Anterior cingulate cortex (tissue), 58 donors: ENCODE data around the gene SLC22A17.
"Not testable (repeated sequence)": the region's sequence is repeated elsewhere in the genome, so short reads cannot be mapped to it uniquely, and the experiment has no call there.

Experiments
- DNase-seq, 58 donors: peaks; one replicate each; lab custom pipeline; 2025; lab: John Stamatoyannopoulos, UW

The SLC22A17 gene

DNA sequence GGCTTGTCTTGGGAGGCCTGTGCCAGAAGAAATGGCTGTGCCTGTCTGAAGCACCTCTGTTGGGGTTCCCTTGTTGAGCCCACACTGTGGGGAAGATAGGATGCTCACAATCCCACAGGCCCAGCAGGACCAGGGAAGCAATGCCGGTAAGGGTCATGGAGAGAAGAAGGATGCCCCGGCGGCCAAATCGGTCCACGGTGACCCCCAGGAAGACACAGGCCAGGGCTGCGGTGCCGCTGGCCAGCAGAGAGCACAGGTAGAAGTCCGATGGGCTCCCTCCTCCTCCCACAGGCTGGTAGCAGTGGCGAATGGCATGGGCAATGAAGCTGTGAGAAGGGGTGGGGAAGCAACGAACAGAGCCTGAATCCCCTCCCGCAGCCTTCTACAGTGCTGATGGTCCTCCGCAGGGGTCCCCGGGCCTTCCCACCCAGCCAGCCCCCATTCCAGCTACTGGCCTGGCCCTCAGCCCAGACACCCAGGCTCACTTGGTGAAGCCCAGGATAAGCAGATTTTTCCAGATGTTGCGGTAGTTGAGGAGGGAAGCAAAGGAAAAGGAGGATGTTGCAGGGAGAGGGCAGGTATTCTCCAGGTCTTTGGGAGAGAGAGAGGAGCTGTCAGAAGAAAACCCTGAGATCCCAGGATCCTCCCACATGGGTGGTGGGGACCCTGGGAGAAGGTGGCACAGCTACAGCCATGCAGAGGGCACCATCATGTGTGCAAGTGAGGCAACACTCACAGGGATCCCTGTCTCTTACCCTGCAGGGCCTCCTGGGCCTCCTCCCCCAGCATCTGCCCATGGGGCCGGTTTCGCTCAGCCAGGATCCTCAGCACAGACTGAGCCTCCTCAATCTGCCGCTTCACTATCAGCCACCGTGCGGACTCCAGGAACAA, 5.0 kb downstream of the SLC22A17 start:
- no peak for DNase-seq

DNA sequence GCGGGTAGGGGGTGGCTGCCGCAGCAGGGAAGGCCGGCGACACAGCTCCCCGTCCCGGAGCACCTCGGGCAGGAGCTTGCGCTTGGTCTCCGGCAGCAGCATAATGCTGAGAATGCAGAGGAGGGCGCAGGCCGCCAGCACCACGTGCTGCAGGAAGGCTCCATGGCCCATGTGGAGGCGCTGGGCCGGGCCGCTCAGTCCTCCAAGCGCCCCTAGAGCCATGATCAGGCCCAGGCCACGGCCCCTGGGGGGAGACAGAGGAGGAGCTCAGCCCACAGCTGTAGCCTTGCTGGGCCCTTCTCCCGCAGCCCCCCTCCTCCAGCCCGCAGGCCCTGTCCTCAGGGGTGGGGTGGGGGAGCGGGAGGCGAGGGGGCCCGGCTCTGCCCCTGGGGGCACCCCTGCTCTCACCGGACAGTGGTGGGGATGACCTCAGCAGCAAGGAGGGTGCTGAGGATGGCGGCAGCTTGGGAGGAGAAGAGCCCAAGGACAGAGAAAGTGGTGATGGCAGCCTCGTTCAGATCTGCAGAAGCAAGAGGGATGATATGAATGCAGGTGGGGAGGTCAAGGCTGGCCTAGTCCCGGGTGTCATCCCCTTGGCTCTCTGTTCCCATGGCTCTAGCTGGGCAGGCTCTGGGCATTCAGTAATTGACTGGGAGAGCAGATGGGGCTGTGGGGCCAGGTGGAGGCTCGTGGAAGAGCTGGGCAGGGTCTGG, 5.8 kb downstream of the SLC22A17 start:
- no peak for DNase-seq

DNA sequence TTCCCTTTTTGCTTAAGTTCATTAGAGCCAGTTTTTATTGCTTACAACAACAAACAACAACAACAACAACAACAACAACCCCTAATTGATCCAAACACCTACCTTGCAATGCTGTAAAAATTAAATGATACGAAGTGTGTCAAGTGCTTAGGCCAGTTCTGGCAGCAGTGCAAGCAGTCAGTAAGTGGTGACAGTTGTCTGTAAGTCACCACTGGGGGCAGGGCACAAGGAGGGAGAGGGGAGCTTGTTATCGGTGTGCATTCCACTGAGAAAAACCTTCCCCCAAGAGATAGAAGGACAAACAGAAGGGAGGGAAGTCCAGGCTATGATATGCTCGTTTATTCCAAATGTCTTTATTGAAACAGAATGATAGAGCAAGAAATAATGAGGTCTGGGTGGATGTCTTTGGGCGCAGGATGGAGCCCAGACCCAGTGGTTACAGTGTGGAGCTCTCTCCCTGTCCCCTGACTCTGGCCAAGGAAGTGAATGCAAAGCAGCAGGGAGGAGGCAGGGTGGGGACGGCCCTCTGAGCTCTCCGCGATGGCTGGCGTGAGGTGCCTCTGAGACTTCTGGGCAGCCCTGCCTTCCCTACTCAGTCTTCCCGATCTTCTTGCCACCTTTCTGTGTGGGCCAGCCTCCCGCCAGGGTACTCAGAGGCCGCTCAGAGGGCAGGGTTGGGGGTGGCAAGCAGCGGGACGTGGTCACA, 6.5 kb downstream of the SLC22A17 start:
- DNase-seq, result no peak

DNA sequence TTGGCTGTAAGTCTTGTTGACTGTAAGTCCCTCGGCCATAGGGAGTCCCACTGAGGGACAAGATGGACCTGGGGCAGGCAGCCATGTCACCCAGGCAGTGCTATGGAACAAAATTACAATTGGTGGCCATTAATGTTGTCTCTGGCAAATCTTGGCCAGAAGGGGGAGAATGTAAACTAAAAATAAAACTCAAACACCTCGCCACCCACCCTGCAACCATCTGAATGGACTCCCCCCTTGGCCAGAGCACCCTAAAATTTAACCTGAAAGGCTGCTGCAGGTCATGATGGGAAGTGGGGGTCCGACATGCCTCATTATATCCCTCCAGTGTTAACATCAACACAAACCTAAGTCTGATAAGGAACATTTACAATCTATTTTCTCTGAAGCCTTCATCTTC, 8.2 kb downstream of the SLC22A17 start:
- no peak for DNase-seq

DNA sequence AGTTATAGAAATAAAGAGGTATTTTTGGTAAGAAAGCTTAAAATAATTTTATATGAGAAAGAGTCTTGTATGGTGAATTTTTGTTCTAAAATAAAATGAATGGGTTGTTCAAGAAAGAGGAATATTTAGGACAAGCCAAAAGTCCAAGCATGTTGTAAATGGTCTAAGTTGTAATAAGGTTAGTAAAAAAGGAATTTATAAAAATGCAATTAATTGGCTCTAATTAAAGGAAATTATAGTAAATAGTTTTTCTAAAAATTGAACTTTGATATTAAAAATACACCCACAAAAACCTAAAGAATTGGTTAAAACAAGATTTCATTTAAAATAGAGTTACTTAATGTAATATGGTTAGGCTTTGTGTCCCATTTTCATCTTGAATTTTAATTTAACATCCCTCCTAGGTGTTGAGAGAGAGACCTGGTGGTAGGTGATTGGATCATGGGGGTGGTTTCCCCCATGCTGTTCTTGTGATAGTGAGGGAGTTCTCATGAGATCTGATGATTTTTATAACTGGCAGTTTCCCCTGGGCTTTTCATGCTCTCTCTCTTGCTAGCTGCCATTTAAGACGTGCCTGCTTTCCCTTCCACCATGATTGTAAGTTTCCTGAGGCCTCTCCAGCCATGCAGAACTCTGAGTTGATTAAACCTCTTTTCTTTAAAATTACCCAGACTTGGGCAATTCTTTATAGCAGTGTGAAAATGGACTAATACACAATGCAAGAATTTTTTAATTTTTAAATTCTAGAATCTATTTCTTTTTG, 13.0 kb downstream of the SLC22A17 start:
- DNase-seq, result no peak

DNA sequence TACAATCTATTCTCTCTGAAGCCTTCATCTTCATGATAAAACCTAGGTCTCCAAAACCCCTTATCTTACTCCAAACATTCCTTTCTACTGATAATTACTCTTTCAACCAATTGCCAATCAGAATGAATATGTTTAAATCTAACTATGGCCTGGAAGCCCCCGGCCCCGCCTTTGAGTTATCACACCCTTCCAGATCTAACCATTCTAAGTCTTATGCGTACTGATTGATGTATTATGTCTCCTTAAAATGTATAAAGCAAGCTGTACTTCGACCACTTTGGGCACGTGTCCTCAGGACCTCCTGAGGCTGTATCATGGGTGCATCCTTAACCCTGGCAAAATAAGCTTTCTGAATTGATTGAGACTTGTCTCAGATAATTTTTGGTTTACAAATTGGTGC, 17.1 kb downstream of the SLC22A17 start:
- DNase-seq, result no peak

DNA sequence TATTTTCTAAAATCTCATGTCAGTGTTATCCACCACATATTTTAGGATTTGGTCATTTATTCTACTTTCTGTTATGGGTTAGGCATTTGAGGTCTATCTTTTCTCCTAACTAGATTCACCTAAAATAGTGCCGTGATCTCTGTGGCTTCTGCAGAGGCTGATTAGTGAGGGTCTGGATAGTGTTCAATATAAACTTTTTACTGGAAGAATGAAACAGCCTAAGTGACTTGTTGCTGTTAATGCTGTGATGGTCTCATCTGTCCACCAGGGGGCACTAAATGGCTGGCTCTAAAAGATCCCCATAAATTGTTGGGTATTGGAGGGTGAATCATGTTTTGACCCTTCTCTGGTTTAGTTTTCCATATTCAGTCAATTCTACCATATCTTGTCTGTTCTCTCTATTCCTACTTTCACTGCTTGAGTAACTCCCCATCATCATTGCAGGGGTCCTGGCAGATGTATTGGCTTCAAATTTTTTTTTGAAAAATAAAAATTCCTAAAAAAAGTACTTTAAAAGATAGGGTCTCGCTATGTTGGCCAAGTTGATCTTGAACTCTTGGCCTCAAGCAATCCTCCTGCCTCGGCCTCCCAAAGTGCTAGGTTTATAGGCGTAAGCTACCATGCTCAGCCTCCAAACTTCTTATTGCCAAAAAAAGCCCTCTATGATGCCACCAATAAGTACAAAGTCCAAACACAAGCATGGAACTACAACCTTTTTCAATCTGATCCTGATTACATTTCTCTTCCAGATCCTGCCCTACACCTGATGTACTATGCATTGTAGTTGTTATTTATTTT, 24.5 kb downstream of the SLC22A17 start:
- peak in 47 of 58 donors; percentile 12 to 82 (median 46) for DNase-seq

DNA sequence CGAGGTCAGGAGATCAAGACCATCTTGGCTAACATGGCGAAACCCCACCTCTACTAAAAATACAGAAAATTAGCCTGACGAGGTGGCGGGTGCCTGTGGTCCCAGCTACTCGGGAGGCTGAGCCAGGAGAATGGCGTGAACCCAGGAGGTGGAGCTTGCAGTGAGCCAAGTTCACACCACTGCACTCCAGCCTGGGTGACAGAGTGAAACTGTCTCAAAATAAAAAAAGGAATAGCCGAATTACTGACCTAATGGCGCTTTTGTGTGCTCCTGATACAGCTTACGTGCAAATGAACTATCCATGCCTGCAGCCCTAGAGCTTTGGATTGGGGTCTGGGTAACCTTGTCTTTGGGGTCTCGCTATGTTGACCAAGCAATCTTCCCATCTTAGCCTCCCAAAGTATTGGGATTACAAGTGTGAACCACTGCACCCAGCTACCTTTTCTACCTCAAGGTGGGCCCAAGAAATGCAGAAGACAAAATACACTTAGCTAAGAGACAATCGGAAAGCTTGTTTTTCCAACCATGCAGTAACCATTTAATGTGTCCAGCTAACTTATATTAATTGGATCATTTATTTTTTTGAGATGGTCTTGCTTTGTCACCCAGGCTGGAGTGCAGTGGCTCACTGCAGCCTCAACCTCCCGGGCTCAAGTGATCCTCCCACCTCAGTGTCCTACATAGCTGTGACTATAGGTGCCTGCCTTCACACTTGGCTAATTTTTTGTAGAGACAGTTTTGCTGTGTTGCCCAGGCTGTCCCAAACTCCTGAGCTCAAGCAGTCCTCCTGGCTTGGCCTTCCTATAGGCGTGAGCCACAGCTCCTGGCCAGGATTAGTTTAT, 26.0 kb downstream of the SLC22A17 start:
- no peak for DNase-seq

DNA sequence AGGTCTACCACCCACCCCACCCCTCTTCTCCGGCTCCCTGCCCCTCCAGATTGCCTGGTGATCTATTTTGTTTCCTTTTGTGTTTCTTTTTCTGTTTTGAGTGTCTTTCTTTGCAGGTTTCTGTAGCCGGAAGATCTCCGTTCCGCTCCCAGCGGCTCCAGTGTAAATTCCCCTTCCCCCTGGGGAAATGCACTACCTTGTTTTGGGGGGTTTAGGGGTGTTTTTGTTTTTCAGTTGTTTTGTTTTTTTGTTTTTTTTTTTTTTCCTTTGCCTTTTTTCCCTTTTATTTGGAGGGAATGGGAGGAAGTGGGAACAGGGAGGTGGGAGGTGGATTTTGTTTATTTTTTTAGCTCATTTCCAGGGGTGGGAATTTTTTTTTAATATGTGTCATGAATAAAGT, 26.9 kb downstream of the SLC22A17 start:
- DNase-seq, result not testable (repeated sequence)

DNA sequence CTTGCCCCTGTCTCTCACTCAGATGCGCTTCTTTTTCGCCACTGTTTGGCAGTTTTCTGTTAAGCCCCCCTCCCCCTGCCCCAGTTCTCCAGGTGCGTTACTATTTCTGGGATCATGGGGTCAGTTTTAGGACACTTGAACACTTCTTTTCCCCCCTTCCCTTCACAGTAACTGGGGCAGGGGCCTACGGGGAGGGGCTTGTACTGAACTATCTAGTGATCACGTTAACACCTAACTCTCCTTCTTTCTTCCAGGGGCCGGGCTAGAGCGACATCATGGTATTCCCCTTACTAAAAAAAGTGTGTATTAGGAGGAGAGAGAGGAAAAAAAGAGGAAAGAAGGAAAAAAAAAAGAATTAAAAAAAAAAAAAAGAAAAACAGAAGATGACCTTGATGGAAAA, 27.7 kb downstream of the SLC22A17 start:
- DNase-seq, result no peak

DNA sequence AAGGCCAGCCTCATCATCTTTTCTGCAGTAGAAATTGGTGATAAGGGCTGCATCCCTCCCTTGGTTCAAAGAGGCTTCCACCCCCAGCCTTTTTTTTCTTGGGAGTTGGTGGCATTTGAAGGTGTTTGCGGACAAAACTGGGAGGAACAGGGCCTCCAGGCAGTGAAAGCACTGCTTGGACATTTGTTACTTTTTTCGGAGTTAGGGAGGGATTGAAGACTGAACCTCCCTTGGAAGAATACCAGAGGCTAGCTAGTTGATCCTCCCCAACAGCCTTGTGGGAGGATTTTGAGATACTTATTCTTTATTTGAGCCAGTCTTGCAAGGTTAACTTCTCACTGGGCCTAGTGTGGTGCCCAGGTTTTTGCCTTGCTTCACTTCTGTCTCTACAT, 28.2 kb downstream of the SLC22A17 start:
- no peak for DNase-seq

DNA sequence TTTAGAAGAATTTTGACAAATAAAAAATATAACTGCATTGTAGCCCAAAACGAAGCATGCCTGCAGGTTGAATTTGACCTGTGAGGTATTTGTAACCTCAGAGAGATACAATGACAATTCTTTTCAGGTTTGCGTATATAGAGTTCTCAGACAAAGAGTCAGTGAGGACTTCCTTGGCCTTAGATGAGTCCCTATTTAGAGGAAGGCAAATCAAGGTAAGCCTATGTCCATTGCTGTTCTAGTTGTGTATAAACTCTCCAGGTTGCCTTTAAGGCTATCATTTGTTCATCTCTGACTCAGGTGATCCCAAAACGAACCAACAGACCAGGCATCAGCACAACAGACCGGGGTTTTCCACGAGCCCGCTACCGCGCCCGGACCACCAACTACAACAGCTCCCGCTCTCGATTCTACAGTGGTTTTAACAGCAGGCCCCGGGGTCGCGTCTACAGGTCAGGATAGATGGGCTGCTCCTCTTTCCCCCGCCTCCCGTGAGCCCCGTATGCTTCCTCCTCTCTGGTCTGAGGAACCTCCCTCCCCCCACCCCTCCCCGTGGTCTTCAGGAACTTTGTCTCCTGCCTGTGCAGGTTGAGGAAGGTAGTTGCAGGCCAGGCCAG, 28.7 kb downstream of the SLC22A17 start:
- no peak for DNase-seq

DNA sequence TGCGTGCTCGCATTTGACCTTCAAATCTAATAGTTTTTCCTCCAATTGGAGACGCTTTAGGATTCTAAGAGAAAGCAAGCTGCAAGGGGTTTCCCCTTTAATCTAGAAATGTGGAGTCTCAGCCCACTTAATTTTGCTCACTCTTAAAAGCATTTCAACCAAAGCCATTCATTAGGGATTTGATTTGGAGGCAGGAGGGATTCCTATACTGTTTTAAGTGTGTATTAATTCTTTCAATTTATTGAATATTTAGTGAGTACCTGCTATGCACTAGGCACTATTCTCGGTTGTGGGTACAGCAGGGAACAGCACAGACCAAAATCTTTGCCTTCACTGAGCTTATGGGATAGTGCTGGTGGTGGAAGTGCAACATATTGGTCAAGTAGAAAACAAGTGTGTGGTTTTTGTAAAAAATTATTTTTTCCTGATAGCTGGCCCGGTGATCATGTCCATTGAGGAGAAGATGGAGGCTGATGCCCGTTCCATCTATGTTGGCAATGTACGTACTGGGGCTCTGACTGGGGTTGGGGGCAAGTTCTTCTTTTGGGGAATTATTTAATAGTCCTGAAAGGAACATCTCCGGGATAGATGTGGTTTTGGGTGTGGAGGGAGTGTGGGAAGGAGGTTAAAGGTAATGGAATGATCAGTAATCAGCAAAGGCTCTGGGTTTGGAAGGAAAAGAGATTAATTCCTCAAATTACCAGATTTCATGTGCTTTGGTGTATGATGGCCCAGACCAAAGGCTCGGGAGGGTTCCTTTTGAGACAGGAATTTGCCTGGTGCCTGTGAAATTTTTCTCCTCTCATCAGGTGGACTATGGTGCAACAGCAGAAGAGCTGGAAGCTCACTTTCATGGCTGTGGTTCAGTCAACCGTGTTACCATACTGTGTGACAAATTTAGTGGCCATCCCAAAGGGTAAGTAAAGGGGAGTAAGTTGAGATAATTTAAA, 29.8 kb downstream of the SLC22A17 start:
- DNase-seq, result no peak

DNA sequence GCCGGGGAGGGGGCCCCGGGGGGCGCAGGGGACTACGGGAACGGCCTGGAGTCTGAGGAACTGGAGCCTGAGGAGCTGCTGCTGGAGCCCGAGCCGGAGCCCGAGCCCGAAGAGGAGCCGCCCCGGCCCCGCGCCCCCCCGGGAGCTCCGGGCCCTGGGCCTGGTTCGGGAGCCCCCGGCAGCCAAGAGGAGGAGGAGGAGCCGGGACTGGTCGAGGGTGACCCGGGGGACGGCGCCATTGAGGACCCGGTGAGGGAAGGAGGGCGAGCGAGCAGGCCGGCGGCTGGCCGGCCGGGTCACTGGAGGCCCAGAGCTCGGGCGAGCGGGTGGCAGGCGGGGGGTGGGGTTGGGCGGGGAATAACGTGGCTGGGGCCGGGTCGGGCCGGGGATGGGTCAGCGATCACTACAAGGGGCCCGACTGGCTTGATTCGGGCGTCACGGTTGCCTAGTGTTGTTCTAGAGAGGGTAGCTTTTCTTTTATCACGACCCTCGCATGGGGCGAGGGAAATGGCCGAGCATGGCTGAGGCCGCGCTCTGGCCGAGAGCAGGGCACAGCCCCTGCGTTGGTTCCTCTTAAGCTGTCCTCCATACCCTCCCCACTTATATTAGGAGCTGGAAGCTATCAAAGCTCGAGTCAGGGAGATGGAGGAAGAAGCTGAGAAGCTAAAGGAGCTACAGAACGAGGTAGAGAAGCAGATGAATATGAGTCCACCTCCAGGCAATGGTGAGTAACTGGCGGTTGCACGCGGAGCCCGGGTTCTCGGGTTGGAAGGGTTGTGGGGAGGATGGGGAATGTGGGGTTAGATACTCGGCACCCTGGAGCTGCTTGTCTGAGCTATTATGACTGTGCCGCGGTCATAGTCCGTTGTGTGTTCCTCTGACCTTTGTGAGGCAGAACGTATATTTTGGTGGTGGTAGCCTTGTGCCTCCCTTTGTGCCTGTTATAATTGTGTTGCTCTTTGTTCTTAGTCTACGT, 30.8 kb downstream of the SLC22A17 start:
- peak in 18 of 58 donors; percentile 25 to 81 (median 58) for DNase-seq
